GM23338 (cell line): Measurements from ENCODE around the gene ZDHHC7. TPM values are rescaled to one million over a fixed set of nuclear protein-coding genes. Genes with fewer than 3 reads are reported as not detected.

ENCODE experiments used
- ATAC-seq: fragments of 200-7000 bp; cut with Tn5 transposase; 3 replicates; pipeline ENCODE4 v1.9.1; 2020
- DNase-seq: peaks from one replicate; pipeline ENCODE4 v3.0.0-alpha.2; 2015; ENCODE audit warnings: low spot score
- H2AFZ ChIP-seq: fragments of 200-600 bp; sonication (generic); 2 replicates; pipeline ENCODE4 v1.8.0; 2016; ENCODE audit warnings: antibody characterized with exemption, mild to moderate bottlenecking, moderate library complexity
- H3F3A ChIP-seq: fragments of 200-600 bp; sonication (generic); replicated peaks from 2 replicates; pipeline ENCODE4 v1.8.0; 2017; ENCODE audit warnings: antibody characterized with exemption, mixed run types, low read depth
- H3K27ac ChIP-seq: fragments of 200-600 bp; sonication (generic); 2 replicates; pipeline ENCODE4 v1.6.1; 2016; ENCODE audit warnings: low read depth
- H3K27me3 ChIP-seq: fragments of 200-600 bp; sonication (generic); 2 replicates; pipeline ENCODE4 v1.8.0; 2016; ENCODE audit warnings: mild to moderate bottlenecking, mixed run types, moderate library complexity; ENCODE audit not compliant: insufficient read depth
- H3K36me3 ChIP-seq: fragments of 200-600 bp; sonication (generic); 2 replicates; pipeline ENCODE4 v1.8.0; 2016; ENCODE audit warnings: mild to moderate bottlenecking; ENCODE audit not compliant: insufficient read depth
- H3K4me1 ChIP-seq: fragments of 200-600 bp; sonication (generic); 2 replicates; pipeline ENCODE4 v1.8.0; 2016; ENCODE audit warnings: mild to moderate bottlenecking, moderate library complexity; ENCODE audit not compliant: insufficient read depth
- H3K4me2 ChIP-seq: fragments of 200-600 bp; sonication (generic); 2 replicates; pipeline ENCODE4 v1.7.1; 2017; ENCODE audit warnings: mixed run types
- H3K4me3 ChIP-seq: fragments of 200-600 bp; sonication (generic); 2 replicates; pipeline ENCODE4 v1.6.1; 2016; ENCODE audit warnings: mixed run types
- H3K79me2 ChIP-seq: fragments of 200-600 bp; sonication (generic); replicated peaks from 2 replicates; pipeline ENCODE4 v1.8.0; 2017; ENCODE audit warnings: mild to moderate bottlenecking; ENCODE audit not compliant: insufficient read depth
- H3K9me2 ChIP-seq: fragments of 200-600 bp; sonication (generic); 2 replicates; pipeline ENCODE4 v1.8.0; 2017; ENCODE audit not compliant: insufficient read depth
- H4K20me1 ChIP-seq: fragments of 200-600 bp; sonication (generic); replicated peaks from 2 replicates; pipeline ENCODE4 v1.8.0; 2017; ENCODE audit warnings: mild to moderate bottlenecking; ENCODE audit not compliant: insufficient read depth
- H3K27ac Mint-ChIP-seq: 2 replicates; pipeline ENCODE4 v1.8.0; 2020; ENCODE audit warnings: inconsistent platforms, mild to moderate bottlenecking, moderate library complexity, mixed read lengths
- H3K27me3 Mint-ChIP-seq: 3 replicates; pipeline ENCODE4 v1.8.0; 2022; ENCODE audit warnings: low read depth, mild to moderate bottlenecking, moderate library complexity, mixed read lengths, inconsistent platforms; ENCODE audit not compliant: insufficient read depth, poor library complexity
- H3K36me3 Mint-ChIP-seq: 3 replicates; pipeline ENCODE4 v1.8.0; 2021; ENCODE audit warnings: low read depth, mild to moderate bottlenecking, inconsistent platforms, moderate library complexity, mixed read lengths
- H3K4me1 Mint-ChIP-seq: 3 replicates; pipeline ENCODE4 v1.8.0; 2020; ENCODE audit warnings: mild to moderate bottlenecking, inconsistent platforms, mixed read lengths
- H3K4me3 Mint-ChIP-seq: 3 replicates; pipeline ENCODE4 v1.8.0; 2021; ENCODE audit warnings: moderate library complexity, mild to moderate bottlenecking, inconsistent platforms, mixed read lengths
- H3K9me3 Mint-ChIP-seq: 3 replicates; pipeline ENCODE4 v1.8.0; 2020; ENCODE audit warnings: moderate library complexity, mild to moderate bottlenecking, inconsistent platforms, mixed read lengths
- CREB1 ChIP-seq: fragments of 250-450 bp; sonication (Bioruptor Pico); IDR thresholded peaks from 2 replicates; pipeline ENCODE4 v1.5.0; 2020; ENCODE audit warnings: low read depth, mild to moderate bottlenecking, moderate library complexity
- EZH2 ChIP-seq: fragments of 200-600 bp; sonication (generic); IDR thresholded peaks from one replicate; pipeline ENCODE4 v1.8.0; 2017; ENCODE audit warnings: antibody characterized with exemption, mild to moderate bottlenecking, low read depth; ENCODE audit not compliant: unreplicated experiment
- EZH2phosphoT487 ChIP-seq: fragments of 200-600 bp; sonication (generic); IDR thresholded peaks from one replicate; pipeline ENCODE4 v1.8.1; 2018; ENCODE audit warnings: antibody characterized with exemption; ENCODE audit not compliant: unreplicated experiment
- JUNB ChIP-seq: IDR thresholded peaks from one replicate; pipeline ENCODE4 v1.6.1; 2016; ENCODE audit warnings: antibody characterized with exemption; ENCODE audit not compliant: unreplicated experiment
- NANOG ChIP-seq: IDR thresholded peaks from 2 replicates; pipeline ENCODE4 v1.6.1; 2016; ENCODE audit warnings: antibody characterized with exemption, borderline replicate concordance
- POLR2AphosphoS5 ChIP-seq: IDR thresholded peaks from 2 replicates; pipeline ENCODE4 v1.6.1; 2016; ENCODE audit warnings: antibody characterized with exemption, low read depth
- REST ChIP-seq: IDR thresholded peaks from one replicate; pipeline ENCODE4 v1.6.1; 2018; ENCODE audit warnings: antibody characterized with exemption; ENCODE audit not compliant: unreplicated experiment
- STAT1 ChIP-seq: IDR thresholded peaks from one replicate; pipeline ENCODE4 v1.6.1; 2016; ENCODE audit warnings: antibody characterized with exemption; ENCODE audit not compliant: unreplicated experiment
- ZNF114 ChIP-seq: fragments of 250-450 bp; sonication (Bioruptor Pico); IDR thresholded peaks from 2 replicates; pipeline ENCODE4 v1.5.0; 2020; ENCODE audit warnings: mild to moderate bottlenecking, moderate library complexity
- ZNF331 ChIP-seq: fragments of 250-450 bp; sonication (Bioruptor Pico); IDR thresholded peaks from 2 replicates; pipeline ENCODE4 v1.5.0; 2020; ENCODE audit warnings: low read depth, mild to moderate bottlenecking, moderate library complexity
- polyA plus RNA-seq: library from polyadenylated mRNA; unstranded; fragments of >200 nt; fragmentation: Nextera tagmentation; extraction: Ambion mirVana; gene quantifications from 2 replicates; pipeline ENCODE4 v1.2.1, GENCODE V29; 2016
- total RNA-seq: library from RNA; depleted of rRNA; stranded (reverse); fragments of >200 nt; shearing (Covaris generic); gene quantifications from 2 replicates; pipeline ENCODE4 v1.2.3, GENCODE V29; 2014
- TF ChIP-seq, protein P1 (sequence below): IDR thresholded peaks from 2 replicates; pipeline ENCODE4 v1.6.1; 2016; ENCODE audit warnings: antibody characterized with exemption

The ZDHHC7 gene
- total and polyA plus RNA-seq, 2 experiments from 2014 or later = 13.1 to 46.1 TPM

- no peak for TF ChIP-seq REST
- TF ChIP-seq POLR2AphosphoS5 = no peak
- TF ChIP-seq ZNF114 (CRISPR knock-in tag) = no peak
Observed at GRCh38 chr16:85051683-85052082, 40.3 kb upstream of the ZDHHC7 start (continued).

DNA sequence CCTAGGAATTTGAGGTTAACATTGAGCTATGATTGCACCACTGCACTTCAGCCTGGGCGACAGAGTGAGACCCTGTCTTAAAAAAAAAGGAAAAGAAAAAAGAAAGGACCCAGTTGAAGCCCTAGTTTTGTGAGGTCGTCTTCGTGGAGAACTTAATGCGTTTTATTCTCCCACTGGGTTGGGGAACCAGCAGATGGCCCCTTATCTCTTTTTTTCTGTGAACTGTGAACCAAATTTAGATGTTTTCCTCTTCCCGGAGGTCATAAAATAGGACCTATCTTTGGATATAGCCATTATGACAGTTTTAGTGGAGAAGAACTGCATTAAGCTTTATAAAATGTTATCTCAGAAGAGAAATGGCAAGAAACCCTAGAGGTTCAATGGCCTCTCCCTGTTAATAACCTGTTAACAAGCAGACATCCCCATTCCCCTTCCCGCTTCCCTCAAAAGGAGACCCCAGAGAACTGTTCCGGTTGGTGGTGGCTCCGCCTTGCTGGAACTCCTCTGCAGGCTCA, 39.8 kb upstream of the ZDHHC7 start:
- Histone ChIP-seq H3K36me3 (no peaks in the 10 kb centered on the region), H2AFZ (no peak overlapping the region), H3K79me2 (no peaks in the 10 kb centered on the region), H3K9me2 (no peaks in the 10 kb centered on the region), H3K27me3 (no peaks in the 10 kb centered on the region), H3K4me1 (no peaks in the 10 kb centered on the region), H3K4me2 (no peak overlapping the region), H3K27ac (no peak overlapping the region), H3F3A (no peaks in the 10 kb centered on the region), H3K4me3 (no peak overlapping the region), H4K20me1 (no peaks in the 10 kb centered on the region; the same call in 1 of the 2 replicates)
- Mint-ChIP-seq H3K27me3 (peaks cover 8% of the 10 kb centered on the region), H3K36me3 (no peaks in the 10 kb centered on the region), H3K27ac (no peak overlapping the region), H3K4me3 (no peak overlapping the region), H3K9me3 (no peaks in the 10 kb centered on the region), H3K4me1 (peaks cover 6% of the 10 kb centered on the region; the same call in 2 of the 3 replicates)
- no peak for ATAC-seq
- DNase-seq = no peak
- no peak for TF ChIP-seq JUNB
- TF ChIP-seq EZH2phosphoT487 = no peak
- TF ChIP-seq, protein P1, sequence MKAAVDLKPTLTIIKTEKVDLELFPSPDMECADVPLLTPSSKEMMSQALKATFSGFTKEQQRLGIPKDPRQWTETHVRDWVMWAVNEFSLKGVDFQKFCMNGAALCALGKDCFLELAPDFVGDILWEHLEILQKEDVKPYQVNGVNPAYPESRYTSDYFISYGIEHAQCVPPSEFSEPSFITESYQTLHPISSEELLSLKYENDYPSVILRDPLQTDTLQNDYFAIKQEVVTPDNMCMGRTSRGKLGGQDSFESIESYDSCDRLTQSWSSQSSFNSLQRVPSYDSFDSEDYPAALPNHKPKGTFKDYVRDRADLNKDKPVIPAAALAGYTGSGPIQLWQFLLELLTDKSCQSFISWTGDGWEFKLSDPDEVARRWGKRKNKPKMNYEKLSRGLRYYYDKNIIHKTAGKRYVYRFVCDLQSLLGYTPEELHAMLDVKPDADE = no peak
- TF ChIP-seq CREB1 (CRISPR knock-in tag) = no peak
- no peak for TF ChIP-seq STAT1
- TF ChIP-seq REST = no peak
- TF ChIP-seq NANOG = no peak
- TF ChIP-seq EZH2 = no peak
- TF ChIP-seq ZNF331 = no peak
- TF ChIP-seq POLR2AphosphoS5 = no peak
- TF ChIP-seq ZNF114 (CRISPR knock-in tag) = no peak
